RWPE2 (cell line): ENCODE results near the gene CCNJL.

ENCODE experiments used
- ATAC-seq: fragments of 200-7000 bp; cut with Tn5 transposase; 3 replicates; pipeline ENCODE4 v1.9.1; 2021; ENCODE audit warnings: low read depth
- DNase-seq: peaks from one replicate; pipeline ENCODE4 v3.0.0-alpha.2; 2020; ENCODE audit warnings: low spot score
- H3K27ac ChIP-seq: fragments of 450-650 bp; 2 replicates; pipeline ENCODE4 v1.5.1; 2017; ENCODE audit warnings: mild to moderate bottlenecking; ENCODE audit not compliant: poor library complexity, severe bottlenecking
- H3K27me3 ChIP-seq: fragments of 250-450 bp; sonication (Bioruptor Pico); 2 replicates; pipeline ENCODE4 v1.5.1; 2021; ENCODE audit warnings: mild to moderate bottlenecking, moderate library complexity; ENCODE audit not compliant: insufficient read depth, poor library complexity, severe bottlenecking
- H3K36me3 ChIP-seq: fragments of 250-450 bp; sonication (Bioruptor Pico); 2 replicates; pipeline ENCODE4 v1.5.1; 2020; ENCODE audit warnings: low read depth, mild to moderate bottlenecking, moderate library complexity
- H3K4me1 ChIP-seq: fragments of 250-450 bp; sonication (Bioruptor Pico); 2 replicates; pipeline ENCODE4 v1.5.1; 2021; ENCODE audit warnings: mild to moderate bottlenecking, moderate library complexity; ENCODE audit not compliant: insufficient read depth, poor library complexity, severe bottlenecking
- H3K4me3 ChIP-seq: fragments of 250-450 bp; sonication (Bioruptor Pico); 2 replicates; pipeline ENCODE4 v1.5.1; 2021; ENCODE audit warnings: mild to moderate bottlenecking, moderate library complexity; ENCODE audit not compliant: severe bottlenecking
- H3K9me3 ChIP-seq: fragments of 250-450 bp; sonication (Bioruptor Pico); 2 replicates; pipeline ENCODE4 v1.5.1; 2021; ENCODE audit warnings: mild to moderate bottlenecking, moderate library complexity; ENCODE audit not compliant: severe bottlenecking
- CTCF ChIP-seq: fragments of 450-650 bp; IDR thresholded peaks from one replicate; pipeline ENCODE4 v1.5.1; 2017; ENCODE audit warnings: mild to moderate bottlenecking, moderate library complexity; ENCODE audit not compliant: poor library complexity, severe bottlenecking

The CCNJL gene

GRCh38 chr5:160324886-160325285, 12.5 kb upstream of the CCNJL start:
- no peak for DNase-seq
- ATAC-seq, result no peak

DNA sequence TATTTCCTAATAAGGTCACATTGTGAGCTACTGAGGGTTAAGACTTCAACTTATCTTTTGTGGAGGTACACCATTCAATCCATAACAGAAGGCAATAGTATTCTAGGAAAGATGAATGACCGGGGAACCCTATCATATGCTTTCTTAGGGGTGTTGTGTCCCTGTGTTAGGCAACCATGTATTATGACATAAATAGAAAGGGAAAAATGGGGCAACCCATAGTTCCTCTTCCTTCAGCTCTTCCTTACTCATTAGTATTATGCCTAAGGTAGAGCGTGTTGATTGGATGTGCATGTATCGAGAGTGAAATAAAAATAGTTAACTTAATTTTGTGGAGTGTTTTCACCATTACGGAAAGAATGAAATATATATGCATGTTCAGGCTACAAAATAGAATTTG, 6.0 kb upstream of the CCNJL start:
- ATAC-seq, result no peak
- no peaks in the 10 kb centered on the region for H3K27me3 ChIP-seq
- no peaks in the 10 kb centered on the region for H3K36me3 ChIP-seq
- H3K4me3 ChIP-seq, result no peak overlapping the region
- H3K27ac ChIP-seq, result no peak overlapping the region
- no peaks in the 10 kb centered on the region for H3K9me3 ChIP-seq
- peaks cover 24% of the 10 kb centered on the region for H3K4me1 ChIP-seq
- no peak for TF ChIP-seq CTCF
- DNase-seq, result no peak

More at GRCh38 chr5:160324886-160325285, 12.5 kb upstream of the CCNJL start:
- Histone ChIP-seq H3K4me3 (no peak overlapping the region), H3K27ac (no peak overlapping the region), H3K27me3 (no peaks in the 10 kb centered on the region), H3K9me3 (no peaks in the 10 kb centered on the region), H3K4me1 (no peaks in the 10 kb centered on the region), H3K36me3 (no peaks in the 10 kb centered on the region)
- TF ChIP-seq CTCF, result no peak

GRCh38 chr5:160317434-160317833, 5.1 kb upstream of the CCNJL start:
- H3K27ac ChIP-seq, result peak overlapping the region; percentile 79
- ATAC-seq, result no peak

GRCh38 chr5:160315968-160316367, 3.6 kb upstream of the CCNJL start:
- ATAC-seq, result peak; percentile 89
- H3K4me3 ChIP-seq, result no peak overlapping the region
- H3K36me3 ChIP-seq, result no peaks in the 10 kb centered on the region
- H3K4me1 ChIP-seq, result peaks cover 27% of the 10 kb centered on the region
- peak; percentile 90 for DNase-seq
- peak overlapping the region; percentile 79 for H3K27ac ChIP-seq
- TF ChIP-seq CTCF, result no peak
- no peaks in the 10 kb centered on the region for H3K27me3 ChIP-seq
- no peaks in the 10 kb centered on the region for H3K9me3 ChIP-seq

More at GRCh38 chr5:160317434-160317833, 5.1 kb upstream of the CCNJL start:
- DNase-seq, result no peak
- Histone ChIP-seq H3K4me3 (no peak overlapping the region), H3K9me3 (no peaks in the 10 kb centered on the region), H3K4me1 (peaks cover 27% of the 10 kb centered on the region), H3K36me3 (no peaks in the 10 kb centered on the region), H3K27me3 (no peaks in the 10 kb centered on the region)
- TF ChIP-seq CTCF, result no peak

- no peak for TF ChIP-seq CTCF
- Histone ChIP-seq H3K9me3 (no peaks in the 10 kb centered on the region), H3K4me3 (peak overlapping the region; percentile 92), H3K4me1 (peaks cover 27% of the 10 kb centered on the region), H3K27me3 (no peaks in the 10 kb centered on the region), H3K36me3 (peaks cover 14% of the 10 kb centered on the region; the same call in 1 of the 2 replicates), H3K27ac (peak overlapping the region; percentile 44)
- DNase-seq (no peak), ATAC-seq (no peak)
Observed at GRCh38 chr5:160312960-160313727, 780 bp upstream of the CCNJL start.
